DMS153 (cell line): ENCODE measurements around the gene CHRD.
"Not testable (repeated sequence)": the region's sequence is repeated elsewhere in the genome, so short reads cannot be mapped to it uniquely, and the experiment has no call there.

Source experiments
- DNase-seq: peaks from one replicate; lab custom pipeline; 2025; lab: John Stamatoyannopoulos, UW

CHRD gene

DNA sequence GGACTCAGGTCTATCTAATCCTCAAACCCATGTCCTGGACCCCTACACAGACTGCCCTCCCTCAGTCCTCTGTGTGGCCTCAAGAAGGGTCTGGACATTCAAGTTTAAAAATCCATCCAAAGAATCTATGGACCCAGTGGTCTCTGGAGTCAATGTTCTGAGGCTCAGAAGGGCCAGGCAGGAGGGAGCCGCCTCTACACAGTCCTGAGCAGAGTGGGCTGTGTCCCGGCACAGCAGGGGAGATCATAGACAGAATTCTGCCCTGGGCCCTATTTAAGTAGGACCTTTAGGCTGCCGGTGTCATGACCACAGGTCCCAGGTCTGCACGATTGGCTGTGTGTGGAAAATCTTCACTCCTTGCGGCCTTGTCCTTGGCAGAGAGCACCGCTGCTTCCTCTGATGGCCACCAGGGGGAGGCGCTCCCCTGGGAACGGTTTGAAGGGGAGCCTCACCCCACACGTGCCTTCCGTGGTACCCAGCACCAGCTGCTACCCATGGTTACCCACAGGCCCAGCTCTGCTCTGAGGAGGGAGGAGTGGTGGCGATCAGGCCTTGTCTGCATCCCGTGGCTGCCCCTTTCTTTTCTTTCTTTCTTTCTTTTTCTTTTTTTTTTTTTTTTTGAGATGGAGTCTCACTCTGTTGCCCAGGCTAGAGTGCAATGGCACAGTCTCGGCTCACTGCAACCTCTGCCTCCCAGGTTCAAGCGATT is 37.9 kb downstream of the CHRD start:
- DNase-seq, result peak; percentile 28

DNA sequence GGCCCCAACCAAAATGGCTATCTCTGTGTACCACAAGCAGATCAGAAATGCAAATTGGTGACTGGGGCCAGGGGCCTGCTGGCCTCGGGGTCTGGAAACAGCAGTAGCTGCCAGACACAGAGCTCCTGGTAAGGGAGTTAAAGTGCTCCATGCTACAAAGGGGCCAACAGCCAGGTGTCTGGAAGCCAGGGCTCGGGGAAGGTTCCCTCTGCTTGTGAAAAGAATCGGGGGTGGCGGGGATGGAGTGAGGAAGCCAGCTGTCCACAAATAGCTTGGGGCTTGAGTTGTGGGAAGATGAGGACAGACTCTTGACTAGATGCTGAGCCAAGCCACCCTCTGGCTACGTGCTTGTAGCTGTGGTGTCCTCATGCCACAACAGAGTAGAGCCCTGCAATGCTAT is 39.3 kb downstream of the CHRD start:
- DNase-seq, result no peak

DNA sequence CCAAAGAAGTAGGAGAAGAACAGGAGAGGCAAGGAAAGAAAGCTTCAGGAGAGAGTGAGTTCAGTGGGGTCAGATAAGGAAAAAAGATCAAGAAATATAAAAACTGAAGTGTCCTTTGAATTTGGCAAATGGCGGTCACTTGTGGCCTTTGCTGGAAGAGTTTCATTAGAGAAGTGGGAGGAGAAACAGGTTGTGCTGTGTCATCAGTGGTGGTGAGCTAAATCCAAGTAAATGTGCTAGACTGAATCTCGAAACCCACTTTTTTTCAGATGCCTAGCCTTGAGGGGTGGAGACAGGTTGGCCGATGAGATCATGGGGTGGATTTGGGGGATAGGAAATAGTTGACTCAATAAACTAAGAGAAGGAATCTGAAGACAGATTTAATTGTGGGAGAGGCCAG is 43.7 kb downstream of the CHRD start:
- DNase-seq, result no peak

DNA sequence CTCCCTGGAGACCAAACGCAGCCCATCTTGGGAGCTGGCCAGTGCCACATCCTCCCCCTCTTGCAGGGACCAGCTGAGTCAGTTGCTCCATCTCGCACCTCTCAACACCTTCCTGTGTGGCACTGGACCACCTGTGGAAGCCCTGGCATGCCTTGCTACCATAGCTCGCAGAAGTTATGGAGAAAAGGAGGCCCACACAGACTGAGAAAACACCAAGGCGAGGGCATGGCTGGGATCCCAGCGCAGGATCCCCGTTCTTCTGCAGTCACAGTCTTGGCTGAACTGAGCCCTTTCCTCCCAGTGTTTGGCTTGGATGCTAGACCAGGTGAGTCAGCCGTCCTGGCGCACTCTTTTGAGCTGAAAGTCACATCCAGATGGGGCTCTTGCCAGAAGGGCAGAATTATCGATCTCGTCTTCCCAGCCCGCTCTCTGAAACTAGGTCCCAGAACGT is 46.9 kb downstream of the CHRD start:
- no peak for DNase-seq

DNA sequence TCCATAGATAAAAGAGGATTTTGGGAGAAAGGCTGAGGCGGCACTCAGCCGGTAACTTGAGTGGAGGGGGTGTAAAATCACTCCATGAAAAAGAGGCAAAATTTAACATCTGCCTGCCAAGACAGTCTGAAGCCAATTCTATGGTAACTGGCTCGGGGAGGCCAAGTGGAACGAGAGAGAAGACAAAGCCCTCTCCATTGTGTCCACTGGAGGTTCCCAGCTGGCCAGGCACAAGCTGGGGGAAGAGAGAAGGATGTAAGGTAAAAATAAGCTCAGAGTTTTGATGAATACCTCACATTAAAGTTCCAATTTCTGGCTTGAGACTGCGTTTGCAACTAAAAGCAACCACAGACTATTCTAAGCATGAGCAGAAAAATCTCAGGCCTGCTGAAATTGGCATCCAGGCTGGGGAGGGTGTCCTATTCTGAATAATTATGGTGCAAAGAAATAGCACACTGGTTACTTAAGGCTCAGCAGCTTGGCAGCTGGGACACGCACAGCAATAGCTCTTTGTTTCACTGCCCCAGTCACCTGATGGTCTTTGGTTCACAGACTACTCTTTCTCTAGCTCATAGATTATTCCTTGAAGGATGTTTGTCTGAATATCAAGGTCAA is 48.8 kb downstream of the CHRD start:
- DNase-seq, result no peak

DNA sequence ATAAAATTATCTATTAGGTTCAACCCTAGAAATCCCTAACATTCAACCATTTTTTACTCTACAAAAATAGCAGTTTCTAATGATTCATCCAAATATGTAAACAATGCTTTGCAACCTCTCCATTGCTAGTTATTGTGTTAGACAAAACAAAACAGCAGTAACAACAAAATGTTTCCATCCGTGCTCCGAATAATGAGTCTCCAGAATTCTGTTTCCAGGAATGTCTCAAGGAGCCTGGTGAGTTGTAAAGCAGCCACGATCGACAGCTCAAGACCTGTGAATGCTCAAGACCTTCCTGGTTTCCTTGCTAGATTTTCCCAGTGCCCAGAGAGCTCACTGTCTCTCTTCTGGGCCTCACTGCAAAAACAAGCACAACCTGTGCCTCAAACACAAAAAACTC is 49.9 kb downstream of the CHRD start:
- no peak for DNase-seq

DNA sequence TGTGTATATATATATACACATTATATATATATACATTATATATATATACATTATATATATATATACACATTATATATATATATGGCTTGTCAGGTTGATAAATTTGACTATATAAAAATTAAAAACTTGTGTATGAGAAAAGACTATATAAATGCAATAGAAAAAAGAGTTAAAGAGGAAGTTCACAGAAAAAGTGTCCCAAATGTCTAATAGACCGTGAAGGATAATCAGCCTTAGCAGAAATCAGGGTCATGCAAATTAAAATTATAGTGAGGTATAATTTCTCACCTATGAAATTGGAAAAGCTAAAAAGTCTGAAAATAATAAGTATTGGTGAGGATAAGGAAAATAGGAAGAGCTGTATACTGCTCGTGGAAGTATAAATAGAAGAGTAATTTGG is 51.1 kb downstream of the CHRD start:
- DNase-seq, result no peak

DNA sequence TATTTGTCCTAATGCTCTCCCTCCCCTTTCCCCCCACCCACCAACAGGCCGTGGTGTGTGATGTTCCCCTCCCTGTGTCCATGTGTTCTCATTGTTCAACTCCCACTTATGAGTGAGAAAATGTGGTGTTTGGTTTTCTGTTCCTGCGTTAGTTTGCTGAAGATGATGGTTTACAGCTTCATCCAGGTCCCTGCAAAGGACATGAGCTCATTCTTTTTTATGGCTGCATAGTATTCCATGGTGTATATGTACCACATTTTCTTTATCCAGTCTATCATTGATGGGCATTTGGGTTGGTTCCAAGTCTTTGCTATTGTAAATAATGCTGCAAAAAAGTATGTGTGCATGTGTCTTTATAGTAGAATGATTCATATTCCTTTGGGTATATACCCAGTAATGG is 53.3 kb downstream of the CHRD start:
- not testable (repeated sequence) for DNase-seq

DNA sequence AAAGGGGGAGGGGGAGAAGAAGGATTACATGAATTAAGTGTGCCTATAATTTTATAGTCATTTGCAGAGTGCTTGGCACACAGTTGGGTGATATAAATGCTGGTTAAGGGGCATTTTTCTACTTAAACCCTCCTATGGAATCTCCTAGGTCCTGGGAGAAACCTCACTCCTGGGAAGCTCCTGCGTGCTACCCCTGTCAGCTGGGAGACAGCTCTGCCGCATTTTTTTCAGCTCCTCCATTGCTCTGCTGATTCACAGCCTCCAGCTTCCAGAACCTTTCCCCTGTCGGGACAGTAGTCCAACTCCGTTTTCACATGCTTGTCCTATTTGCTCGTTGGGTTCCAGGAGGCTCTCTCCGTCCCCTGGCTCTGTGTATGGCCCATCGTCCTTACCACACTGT is 59.2 kb downstream of the CHRD start:
- no peak for DNase-seq
